PC-3 (cell line): ENCODE results near the gene UBL7. TPM values are rescaled to one million over a fixed set of nuclear protein-coding genes. Genes with fewer than 3 reads are reported as not detected.
A peak's percentile ranks its signal among the peaks of the same experiment; 100 is the strongest.

Experiments used
- ATAC-seq: fragments of 200-7000 bp; cut with Tn5 transposase; 2 replicates; pipeline ENCODE4 v1.9.1; 2020; ENCODE audit warnings: mild to moderate bottlenecking, moderate library complexity
- BruUV-seq: library from RNA; stranded (reverse); fragments of 400-500 nt; replicated peaks from 2 replicates; lab custom pipeline; 2021; lab: Mats Ljungman, UMichigan
- CTCF ChIA-PET: fragments of 300-600 bp; sonication (Branson Sonifier 250); formaldehyde crosslinking; loops from one replicate; lab custom pipeline; 2022; ENCODE audit warnings: antibody characterized with exemption; lab: Charles Lee
- POLR2A ChIA-PET: fragments of 300-600 bp; sonication (Branson Sonifier 250); formaldehyde crosslinking; loops from one replicate; lab custom pipeline; 2022; ENCODE audit warnings: antibody characterized with exemption; ENCODE audit not compliant: unreplicated experiment; lab: Charles Lee
- DNase-seq: peaks from one replicate; pipeline ENCODE4 v3.0.0-alpha.2; 2015
- H2AFZ ChIP-seq: fragments of 300-600 bp; sonication (generic); 2 replicates; pipeline ENCODE4 v1.6.0; 2016; ENCODE audit warnings: antibody characterized with exemption, low read length
- H3F3A ChIP-seq: fragments of 300-600 bp; sonication (generic); one replicate; pipeline ENCODE4 v1.6.0; 2017; ENCODE audit warnings: antibody characterized with exemption, low read length, control low read depth, mild to moderate bottlenecking; ENCODE audit not compliant: unreplicated experiment
- H3K27ac ChIP-seq: fragments of 300-600 bp; sonication (generic); 2 replicates; pipeline ENCODE4 v1.5.1; 2016; ENCODE audit warnings: mild to moderate bottlenecking, low read length
- H3K27me3 ChIP-seq: fragments of 300-600 bp; sonication (generic); 2 replicates; pipeline ENCODE4 v1.6.1; 2016; ENCODE audit warnings: low read length, mixed read lengths
- H3K36me3 ChIP-seq: fragments of 300-600 bp; sonication (generic); 2 replicates; pipeline ENCODE4 v1.6.1; 2016; ENCODE audit warnings: low read depth, mixed run types, low read length, mixed read lengths
- H3K4me1 ChIP-seq: fragments of 300-600 bp; sonication (generic); 2 replicates; pipeline ENCODE4 v1.5.1; 2016; ENCODE audit warnings: low read length; ENCODE audit not compliant: insufficient read depth
- H3K4me2 ChIP-seq: fragments of 300-600 bp; sonication (generic); 2 replicates; pipeline ENCODE4 v1.6.0; 2016; ENCODE audit warnings: low read length
- H3K4me3 ChIP-seq: fragments of 300-600 bp; sonication (generic); 2 replicates; pipeline ENCODE4 v1.5.1; 2016; ENCODE audit warnings: mild to moderate bottlenecking, low read length, mixed read lengths
- H3K79me2 ChIP-seq: fragments of 300-600 bp; sonication (generic); 2 replicates; pipeline ENCODE4 v1.6.1; 2017; ENCODE audit warnings: low read length, mixed read lengths
- H3K9ac ChIP-seq: fragments of 300-600 bp; sonication (generic); 2 replicates; pipeline ENCODE4 v1.6.0; 2016; ENCODE audit warnings: mild to moderate bottlenecking, low read length
- H3K9me2 ChIP-seq: fragments of 300-600 bp; sonication (generic); replicated peaks from 2 replicates; pipeline ENCODE4 v1.6.1; 2016; ENCODE audit warnings: mixed run types, low read length, mixed read lengths
- H3K9me3 ChIP-seq: fragments of 300-600 bp; sonication (generic); 2 replicates; pipeline ENCODE4 v1.6.1; 2016; ENCODE audit warnings: low read length, mixed read lengths
- H4K20me1 ChIP-seq: fragments of 300-600 bp; sonication (generic); 2 replicates; pipeline ENCODE4 v1.6.1; 2016; ENCODE audit warnings: low read length, mixed read lengths
- EZH2 ChIP-seq: fragments of 300-600 bp; sonication (generic); IDR thresholded peaks from one replicate; pipeline ENCODE4 v1.6.1; 2017; ENCODE audit warnings: antibody characterized with exemption, mild to moderate bottlenecking, low read length; ENCODE audit not compliant: unreplicated experiment
- EZH2phosphoT487 ChIP-seq: fragments of 300-600 bp; sonication (generic); IDR thresholded peaks from 2 replicates; pipeline ENCODE4 v1.6.1; 2018; ENCODE audit warnings: mild to moderate bottlenecking, antibody characterized with exemption, low read length, borderline replicate concordance
- intact Hi-C: fragments of 100-400 bp; cut with micrococcal nuclease; formaldehyde crosslinking; loops from 2 replicates; pipeline ENCODE4 v1.9.0; 2023
- total RNA-seq: library from RNA; depleted of rRNA; stranded (reverse); fragments of >200 nt; gene quantifications from 2 replicates; pipeline ENCODE4 v1.2.3, GENCODE V29; 2014
- TF ChIP-seq, protein P1 (sequence below): fragments of 300-600 bp; sonication (generic); conservative IDR thresholded peaks from 2 replicates; pipeline ENCODE4 v1.5.1; 2017; ENCODE audit warnings: antibody characterized with exemption, low read depth, mild to moderate bottlenecking, low read length

The UBL7 gene
- total RNA-seq, 1 experiment from 2014 or later, result 57.1 TPM

DNA sequence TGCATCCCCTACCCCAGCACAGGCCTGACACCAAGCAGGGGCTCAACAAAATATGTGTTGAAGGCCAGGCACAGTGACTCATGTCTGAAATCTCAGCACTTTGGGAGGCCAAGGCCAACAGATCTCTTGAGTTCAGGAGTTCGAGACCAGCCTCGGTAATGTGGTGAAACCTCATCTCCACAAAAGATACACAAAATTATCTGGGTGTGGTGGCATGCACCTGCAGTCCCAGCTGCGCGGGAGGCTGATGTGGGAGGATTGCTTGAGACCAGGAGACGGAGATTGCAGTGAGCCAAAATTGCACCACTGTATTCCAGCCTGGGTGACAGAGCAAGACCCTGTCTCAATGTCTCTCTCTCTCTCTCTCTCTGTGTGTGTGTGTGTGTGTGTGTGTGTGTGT is 62.8 kb downstream of the UBL7 start:
- Histone ChIP-seq H3K9ac (peak overlapping the region; percentile 88), H3K4me3 (no peak overlapping the region), H4K20me1 (no peaks in the 10 kb centered on the region), H3K27me3 (no peaks in the 10 kb centered on the region), H3K27ac (peak overlapping the region; percentile 100), H3K4me1 (peaks cover 70% of the 10 kb centered on the region), H2AFZ (no peak overlapping the region), H3K79me2 (peaks cover 11% of the 10 kb centered on the region), H3F3A (peaks cover 6% of the 10 kb centered on the region), H3K36me3 (no peaks in the 10 kb centered on the region), H3K9me2 (no peaks in the 10 kb centered on the region), H3K4me2 (peak overlapping the region; percentile 71; the same call in 1 of the 2 replicates), H3K9me3 (no peaks in the 10 kb centered on the region)
- DNase-seq, result peak; percentile 18
- no TSS peak for BruUV-seq
- TF ChIP-seq EZH2 (no peak), EZH2phosphoT487 (no peak)
- TF ChIP-seq, protein P1, sequence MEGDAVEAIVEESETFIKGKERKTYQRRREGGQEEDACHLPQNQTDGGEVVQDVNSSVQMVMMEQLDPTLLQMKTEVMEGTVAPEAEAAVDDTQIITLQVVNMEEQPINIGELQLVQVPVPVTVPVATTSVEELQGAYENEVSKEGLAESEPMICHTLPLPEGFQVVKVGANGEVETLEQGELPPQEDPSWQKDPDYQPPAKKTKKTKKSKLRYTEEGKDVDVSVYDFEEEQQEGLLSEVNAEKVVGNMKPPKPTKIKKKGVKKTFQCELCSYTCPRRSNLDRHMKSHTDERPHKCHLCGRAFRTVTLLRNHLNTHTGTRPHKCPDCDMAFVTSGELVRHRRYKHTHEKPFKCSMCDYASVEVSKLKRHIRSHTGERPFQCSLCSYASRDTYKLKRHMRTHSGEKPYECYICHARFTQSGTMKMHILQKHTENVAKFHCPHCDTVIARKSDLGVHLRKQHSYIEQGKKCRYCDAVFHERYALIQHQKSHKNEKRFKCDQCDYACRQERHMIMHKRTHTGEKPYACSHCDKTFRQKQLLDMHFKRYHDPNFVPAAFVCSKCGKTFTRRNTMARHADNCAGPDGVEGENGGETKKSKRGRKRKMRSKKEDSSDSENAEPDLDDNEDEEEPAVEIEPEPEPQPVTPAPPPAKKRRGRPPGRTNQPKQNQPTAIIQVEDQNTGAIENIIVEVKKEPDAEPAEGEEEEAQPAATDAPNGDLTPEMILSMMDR, result no peak
- ChIA-PET CTCF (no interaction called here), POLR2A (no interaction called here)
- intact Hi-C loops, result loop anchor here (5.0 kb wide), 1 partner anchor 34 kb away; the partner anchor contains the start of gene SEMA7A
- no peak for ATAC-seq

DNA sequence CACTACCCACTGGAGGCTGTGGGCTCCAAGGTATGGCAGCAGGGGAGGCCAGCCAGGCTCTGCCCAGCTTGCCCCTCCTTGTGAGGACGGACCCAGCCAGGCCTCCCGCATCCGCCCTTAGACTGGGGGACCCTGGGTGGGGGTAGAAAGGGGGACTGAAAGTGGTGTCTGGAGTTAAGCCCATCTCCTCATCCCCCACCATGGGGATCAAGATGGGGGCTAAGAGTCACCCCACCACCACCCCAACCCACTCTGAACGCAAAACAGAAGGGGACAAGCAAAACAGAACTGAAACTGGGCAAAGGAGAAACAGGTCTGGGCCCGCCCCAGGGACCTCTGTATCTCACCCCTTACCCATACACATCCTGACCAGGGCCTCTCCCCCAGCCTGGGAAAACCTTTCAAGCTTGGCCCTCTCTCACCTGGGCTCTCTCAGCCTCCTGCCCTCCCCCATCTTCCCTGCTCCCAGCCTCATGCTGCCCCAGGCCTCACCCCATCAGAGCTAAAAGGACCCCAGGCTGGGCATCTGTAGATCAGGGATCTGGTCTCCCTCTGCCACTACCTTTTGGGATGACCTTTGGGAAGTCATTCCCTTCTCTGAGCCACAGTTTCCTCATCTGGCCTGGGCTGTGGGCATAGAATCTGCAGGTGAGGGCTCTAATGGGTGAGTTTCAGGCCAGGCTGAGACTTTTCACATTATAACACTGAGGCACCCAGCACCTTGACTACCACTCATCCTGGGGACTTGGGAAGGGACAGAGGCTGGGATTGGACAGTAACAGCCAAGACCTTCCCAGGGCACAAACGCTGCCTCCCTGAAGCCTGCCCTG is 63.5 kb downstream of the UBL7 start:
- H3K79me2 ChIP-seq, result peaks cover 11% of the 10 kb centered on the region
- peak overlapping the region; percentile 71 for H3K4me2 ChIP-seq
- peaks cover 70% of the 10 kb centered on the region for H3K4me1 ChIP-seq
- ATAC-seq (peak; percentile 12), DNase-seq (peak; percentile 64)
- H3K36me3 ChIP-seq, result no peaks in the 10 kb centered on the region
- no peak overlapping the region for H3K4me3 ChIP-seq
- H3K9me2 ChIP-seq, result no peaks in the 10 kb centered on the region
- TSS peak; percentile 79 for BruUV-seq
- no peaks in the 10 kb centered on the region for H4K20me1 ChIP-seq
- no peaks in the 10 kb centered on the region for H3K27me3 ChIP-seq
- TF ChIP-seq EZH2phosphoT487 (no peak), EZH2 (no peak)
- TF ChIP-seq, protein P1, result no peak
- POLR2A ChIA-PET, result interaction anchor here (0.6 to 0.8 kb wide), 3 partner anchors 21 to 266 kb away, joined by 3 read pairs; no protein-coding TSS in a partner anchor
- intact Hi-C loops, result loop anchor here (5.0 kb wide), 1 partner anchor 35 kb away; the partner anchor contains the start of gene SEMA7A
- CTCF ChIA-PET, result no interaction called here
- H3K27ac ChIP-seq, result peak overlapping the region; percentile 100
- H3K9ac ChIP-seq, result peak overlapping the region; percentile 88
- H3F3A ChIP-seq, result peaks cover 6% of the 10 kb centered on the region
- H2AFZ ChIP-seq, result no peak overlapping the region
- H3K9me3 ChIP-seq, result no peaks in the 10 kb centered on the region
